Forelimb muscle (tissue), 1 donor: Measurements from ENCODE around the gene KHDRBS2. TPM values are rescaled to one million over a fixed set of nuclear protein-coding genes. Genes with fewer than 3 reads are reported as not detected.

Source experiments
- DNase-seq: peaks from one replicate; pipeline ENCODE4 v3.0.0-alpha.2; 2013; ENCODE audit warnings: low read depth
- polyA plus RNA-seq: library from polyadenylated mRNA; unstranded; fragments of 120-200 nt; gene quantifications from one replicate; pipeline ENCODE4 v1.2.1, GENCODE V29; 2013; ENCODE audit not compliant: insufficient read length

Gene KHDRBS2
- polyA plus RNA-seq, 1 donor, result 0.18 TPM

GRCh38 chr6:62035952-62036351, 250.1 kb downstream of the KHDRBS2 start:
- DNase-seq, result no peak

DNA sequence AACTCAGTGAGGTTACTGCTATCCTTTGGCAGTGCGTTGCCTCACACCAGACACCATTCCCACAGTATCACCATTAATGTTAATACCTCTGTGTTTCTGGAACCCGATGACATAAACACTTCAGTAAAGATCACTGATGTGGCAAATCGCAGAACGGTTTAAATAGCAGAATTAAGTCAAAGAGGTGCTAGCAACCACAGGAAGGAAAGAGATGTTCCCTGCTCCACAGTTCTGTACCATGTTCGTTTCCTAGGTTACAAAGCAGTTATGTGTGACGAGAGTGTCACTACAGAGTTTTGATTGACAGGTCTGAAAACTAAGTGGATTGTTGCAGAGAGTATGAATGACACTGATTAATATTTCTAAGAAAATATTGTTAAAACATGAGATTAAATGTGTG, 272.3 kb downstream of the KHDRBS2 start:
- DNase-seq, result no peak

GRCh38 chr6:62009445-62009844, 276.6 kb downstream of the KHDRBS2 start:
- no peak for DNase-seq

GRCh38 chr6:61989616-61990015, 296.4 kb downstream of the KHDRBS2 start:
- DNase-seq, result no peak

DNA sequence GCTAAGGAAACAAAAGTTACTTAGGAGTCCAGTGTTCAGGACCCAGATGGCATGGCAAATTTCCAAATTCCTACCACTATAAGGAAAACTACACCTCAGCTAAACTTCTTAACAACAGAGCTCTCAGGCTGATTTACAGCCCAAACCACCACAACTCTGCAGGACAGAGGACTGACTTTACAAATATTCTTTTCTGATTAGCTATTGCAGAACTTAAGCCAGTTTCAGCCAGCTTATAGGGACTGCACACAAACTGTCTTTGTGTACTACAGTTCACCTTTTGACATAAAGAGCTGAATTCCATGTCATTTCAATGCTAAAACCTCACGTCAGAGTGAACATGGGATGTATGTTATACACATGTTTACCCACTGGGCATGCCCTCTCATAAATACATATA, 305.4 kb downstream of the KHDRBS2 start:
- no peak for DNase-seq

- DNase-seq, result no peak
Measured at GRCh38 chr6:61977947-61978346, 308.1 kb downstream of the KHDRBS2 start.

DNA sequence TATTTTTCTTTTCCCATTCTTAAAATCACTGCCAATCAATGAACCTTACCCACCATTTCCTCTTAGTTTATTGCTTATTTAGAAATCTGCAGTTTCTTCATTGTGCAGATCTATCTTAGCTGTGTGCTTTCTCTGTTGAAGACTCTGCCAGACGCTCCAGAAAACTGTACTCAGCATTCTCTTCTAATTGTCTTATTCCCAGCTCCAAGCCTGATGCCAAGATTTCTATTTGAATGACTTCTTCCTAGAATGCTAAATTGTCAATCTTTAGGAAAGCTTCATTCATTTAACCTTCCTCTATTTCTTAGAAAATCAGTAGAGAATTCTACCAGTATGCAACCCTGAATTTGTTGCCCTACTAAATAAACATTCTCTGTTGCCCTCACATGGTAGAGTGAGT, 308.9 kb downstream of the KHDRBS2 start:
- DNase-seq, result no peak

DNA sequence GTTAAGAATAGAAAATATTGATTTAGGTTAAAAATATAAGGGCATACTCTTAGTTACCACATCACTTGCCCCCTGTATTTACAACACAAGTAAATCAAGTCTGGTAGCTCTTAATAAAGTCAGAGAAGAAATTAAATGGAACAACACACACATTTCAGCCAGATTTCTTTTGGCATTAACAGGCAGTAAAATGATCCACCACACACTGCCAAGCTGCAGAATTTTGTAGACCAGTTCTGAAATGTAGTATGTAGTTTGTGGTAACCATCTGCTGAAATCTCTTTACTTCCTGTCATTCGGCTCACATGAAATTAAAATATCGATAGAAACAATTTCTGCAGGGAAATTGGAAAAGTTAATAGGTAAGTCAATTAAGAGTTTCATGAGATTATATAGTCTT, 326.8 kb downstream of the KHDRBS2 start:
- DNase-seq, result no peak

GRCh38 chr6:61953851-61954250, 332.2 kb downstream of the KHDRBS2 start:
- DNase-seq, result no peak

- DNase-seq, result no peak
Measured at GRCh38 chr6:61951586-61951985, 334.4 kb downstream of the KHDRBS2 start.

DNA sequence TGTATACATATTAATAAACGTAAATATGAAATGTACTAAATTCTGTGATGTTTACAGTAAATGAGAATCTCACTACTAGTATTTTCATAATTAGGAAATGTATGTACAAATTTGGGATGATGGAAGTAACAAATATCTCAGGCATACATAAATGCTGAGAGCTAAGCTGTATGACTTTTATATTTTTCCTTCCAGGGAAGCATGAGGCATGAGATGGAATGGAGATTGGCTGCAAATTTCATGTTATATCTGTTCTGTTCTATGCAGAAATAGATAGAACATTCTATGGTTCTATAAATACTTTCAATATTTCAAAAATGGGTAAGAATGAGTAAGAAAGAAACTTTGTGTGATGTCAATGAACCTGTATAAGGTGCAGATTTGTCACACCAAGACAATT, 335.2 kb downstream of the KHDRBS2 start:
- no peak for DNase-seq

DNA sequence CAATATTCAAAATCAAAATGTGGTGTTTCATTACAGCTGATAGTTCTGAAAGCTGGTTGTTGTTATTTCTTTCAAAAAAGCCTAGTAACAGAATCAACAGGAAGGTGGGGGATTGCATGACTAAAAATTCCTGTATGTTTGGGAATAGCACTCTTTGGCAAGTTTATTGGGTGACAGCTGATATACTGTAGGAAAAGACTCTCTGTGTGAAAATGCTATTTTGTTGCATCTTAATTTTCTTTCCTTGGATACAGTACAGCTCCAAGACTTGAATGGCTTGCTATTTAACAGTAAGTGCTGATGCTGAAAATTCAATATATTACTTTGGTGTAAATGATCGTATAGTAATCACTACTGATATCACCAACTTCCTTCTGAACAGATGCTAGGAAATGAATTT, 336.1 kb downstream of the KHDRBS2 start:
- DNase-seq, result no peak

DNA sequence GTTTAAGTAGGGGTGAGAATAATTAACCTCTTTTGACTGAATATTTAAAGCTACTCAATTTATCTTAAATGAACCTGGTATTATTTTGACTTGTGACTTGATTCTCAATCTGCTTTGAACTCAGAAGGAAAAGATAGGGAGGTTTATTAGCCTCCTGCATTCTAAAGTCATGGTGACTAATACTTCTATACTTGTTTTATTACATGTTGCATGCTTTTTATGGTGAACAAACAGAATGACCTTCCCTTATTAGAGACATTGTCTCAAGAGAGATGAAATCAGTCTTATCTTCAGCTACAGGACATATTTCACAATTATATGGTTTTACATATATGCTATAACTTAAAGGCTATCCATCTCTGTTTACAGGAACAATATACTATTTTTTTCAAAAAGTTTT, 336.9 kb downstream of the KHDRBS2 start:
- DNase-seq, result no peak

DNA sequence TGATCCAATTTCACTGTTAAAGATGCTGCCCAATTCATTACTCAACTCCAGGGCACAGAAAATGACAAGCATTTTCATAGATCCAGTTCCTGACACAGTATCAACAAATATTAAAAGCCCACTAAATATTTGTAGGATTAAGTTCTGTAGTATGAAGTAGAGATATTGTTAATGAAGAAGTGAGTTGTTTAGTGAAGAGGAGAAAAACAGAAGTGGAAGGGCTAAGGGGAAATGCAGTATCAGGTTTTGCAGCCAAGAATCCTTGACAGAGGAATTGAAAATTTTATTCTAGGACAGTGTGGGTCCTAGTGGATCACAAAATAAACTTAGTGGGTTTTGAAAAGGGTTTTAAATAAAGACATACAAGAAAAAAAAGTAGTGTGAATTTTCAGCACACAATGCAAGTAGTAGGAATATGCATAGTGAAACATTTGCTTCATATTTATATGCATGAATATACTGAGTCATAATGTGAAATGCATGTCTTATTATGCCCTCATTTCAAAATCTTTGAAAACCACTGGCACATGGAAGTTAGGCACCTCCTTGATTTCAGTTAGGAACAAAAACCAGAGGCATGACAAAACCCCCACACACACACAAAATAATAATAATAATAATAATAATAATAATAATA, 338.6 kb downstream of the KHDRBS2 start:
- DNase-seq, result no peak

DNA sequence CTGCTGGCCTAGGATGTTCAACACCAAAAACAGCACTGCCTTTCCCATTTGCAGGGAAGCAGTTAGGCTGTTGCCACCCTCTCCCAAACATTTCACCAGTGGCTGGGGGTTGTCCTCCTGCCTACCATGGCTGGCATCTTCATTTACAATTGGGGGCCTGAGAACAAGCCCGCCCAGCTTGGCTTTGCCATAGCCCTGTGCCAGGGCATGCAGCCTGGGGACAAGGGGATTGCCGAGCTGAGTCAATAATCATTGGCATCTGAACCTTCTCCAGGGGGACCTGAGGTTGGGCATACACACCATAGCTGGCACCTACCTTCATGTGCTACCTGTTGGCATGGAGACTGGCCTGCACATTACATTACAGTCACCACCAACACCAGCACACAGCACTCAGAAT, 345.1 kb downstream of the KHDRBS2 start:
- no peak for DNase-seq

DNA sequence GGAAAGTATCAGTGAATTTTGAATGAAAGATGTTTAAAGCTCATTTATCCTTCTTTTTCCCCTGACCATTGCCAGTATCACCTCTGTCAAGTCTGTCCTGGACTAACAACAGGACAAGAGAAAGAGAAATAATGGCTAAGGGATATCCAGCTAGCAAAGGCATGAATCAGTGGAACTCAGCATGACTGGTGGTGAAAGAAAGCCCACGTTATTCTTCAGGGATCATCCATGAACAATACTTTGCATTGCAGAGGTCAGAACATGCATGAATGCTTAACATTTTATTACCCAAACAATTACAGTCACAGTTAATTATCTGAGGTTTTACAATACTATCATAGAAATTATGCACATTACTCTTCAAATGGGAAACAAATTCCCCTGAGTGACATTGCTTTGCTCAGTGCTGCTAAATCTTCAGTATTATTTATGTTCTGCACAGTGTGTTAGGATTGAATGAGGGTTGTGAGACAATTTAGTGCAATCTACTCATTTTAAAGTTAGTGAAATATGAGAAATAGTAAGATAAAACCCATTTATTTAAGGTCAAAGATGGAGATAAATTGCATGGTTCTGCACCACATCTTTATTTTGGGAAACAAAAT, 350.7 kb downstream of the KHDRBS2 start:
- no peak for DNase-seq

GRCh38 chr6:61909486-61909885, 376.5 kb downstream of the KHDRBS2 start:
- DNase-seq, result no peak

DNA sequence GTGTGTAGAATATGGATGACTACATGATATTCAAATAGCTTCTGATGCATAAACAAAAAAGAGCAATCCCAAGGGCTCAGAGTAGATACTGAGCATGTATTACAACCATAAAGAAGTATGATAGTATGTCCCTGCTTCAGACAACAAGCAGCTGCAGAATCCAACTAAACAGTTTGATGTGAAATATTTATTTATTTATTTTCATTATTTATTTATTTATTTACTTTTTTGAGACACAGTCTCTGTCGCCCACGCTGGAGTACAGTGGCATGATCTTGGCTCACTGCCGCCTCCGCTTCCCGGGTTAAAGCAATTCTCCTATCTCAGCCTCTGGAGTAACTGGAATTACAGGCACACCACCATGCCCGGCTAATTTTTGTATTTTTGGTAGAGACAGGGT, 384.3 kb downstream of the KHDRBS2 start:
- no peak for DNase-seq

DNA sequence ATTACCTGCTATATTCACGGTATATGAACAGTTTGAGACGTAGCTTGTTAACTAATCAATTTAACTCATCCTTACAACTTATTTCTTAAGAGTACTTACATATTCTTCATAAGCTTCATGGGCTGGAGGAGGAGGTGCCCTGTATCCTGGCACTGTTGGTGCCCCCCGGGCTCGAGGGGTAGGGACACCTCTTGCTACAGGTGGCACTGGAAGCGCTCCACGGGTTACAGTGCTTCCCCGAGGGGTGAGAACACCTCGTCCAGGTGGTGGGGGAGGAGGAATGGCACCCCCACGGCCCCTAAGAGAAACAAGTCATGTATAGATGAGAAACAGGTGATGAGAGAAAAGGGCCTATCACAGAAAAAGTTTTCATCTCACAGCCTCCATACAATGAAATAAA, 391.5 kb downstream of the KHDRBS2 start:
- no peak for DNase-seq

GRCh38 chr6:61887423-61887822, 398.6 kb downstream of the KHDRBS2 start:
- no peak for DNase-seq

- no peak for DNase-seq
Measured at GRCh38 chr6:61886608-61887259, 399.3 kb downstream of the KHDRBS2 start.

DNA sequence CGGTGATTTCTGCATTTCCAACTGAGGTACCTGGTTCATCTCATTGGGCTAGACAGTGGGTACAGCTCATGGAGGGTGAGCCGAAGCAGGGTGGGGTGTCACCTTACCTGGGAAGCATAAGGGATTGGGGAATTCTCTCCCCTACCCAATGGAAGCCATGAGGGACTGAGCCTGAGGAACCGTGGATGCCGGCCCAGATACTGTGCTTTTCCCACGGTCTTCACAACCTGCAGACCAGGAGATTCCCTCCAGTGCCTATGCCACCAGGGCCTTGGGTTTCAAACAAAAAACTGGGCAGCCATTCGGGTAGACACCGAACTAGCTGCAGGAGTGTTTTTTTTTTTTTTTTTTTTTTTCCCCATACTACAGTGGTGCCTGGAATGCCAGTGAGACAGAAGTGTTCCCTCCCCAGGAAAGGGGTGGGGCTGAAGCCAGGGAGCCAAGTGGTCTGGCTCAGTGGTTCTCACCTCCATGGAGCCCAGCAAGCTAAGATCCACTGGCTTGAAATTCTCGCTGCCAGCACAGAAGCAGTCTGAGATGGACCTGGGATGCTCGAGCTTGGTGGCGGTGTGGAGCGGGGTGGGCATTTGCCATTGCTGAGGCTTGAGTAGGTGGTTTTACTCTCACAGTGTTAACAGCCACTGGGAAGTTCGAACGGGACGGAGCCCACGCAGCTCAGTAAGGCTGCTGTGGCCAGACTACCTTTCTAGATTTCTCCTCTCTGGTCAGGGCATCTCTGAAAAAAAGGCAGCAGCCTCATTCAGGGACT, 416.2 kb downstream of the KHDRBS2 start:
- no peak for DNase-seq
